Bronchial epithelial cell (primary cell): ENCODE measurements around the gene LMF2. TPM values are rescaled to one million over a fixed set of nuclear protein-coding genes. Genes with fewer than 3 reads are reported as not detected.

Source experiments
- DNase-seq: peaks from one replicate; pipeline ENCODE4 v3.0.0-alpha.2; 2010; ENCODE audit warnings: low read depth
- FAIRE-seq: peaks from 2 replicates; lab custom pipeline; 2011; peaks lifted over from hg19 to GRCh38; lab: Jason Lieb, UNC
- H3K27me3 ChIP-seq: 2 replicates; pipeline ENCODE4 v1.5.1; 2011; ENCODE audit warnings: low read length; ENCODE audit not compliant: control insufficient read depth, insufficient read depth
- H3K36me3 ChIP-seq: 2 replicates; pipeline ENCODE4 v1.5.1; 2011; ENCODE audit warnings: low read length; ENCODE audit not compliant: control insufficient read depth, insufficient read depth
- H3K4me3 ChIP-seq: 2 replicates; pipeline ENCODE4 v1.5.1; 2011; ENCODE audit warnings: mild to moderate bottlenecking, low read depth, low read length, control low read depth
- total RNA-seq: library from RNA; depleted of rRNA; stranded (reverse); fragments of >200 nt; gene quantifications from 2 replicates; pipeline ENCODE4 v1.2.1, GENCODE V29; 2014
- TF ChIP-seq, protein P1 (sequence below): IDR thresholded peaks from 2 replicates; pipeline ENCODE4 v1.5.1; 2011; ENCODE audit warnings: mild to moderate bottlenecking, moderate library complexity, low read length, control low read depth, inconsistent platforms; ENCODE audit not compliant: insufficient read depth, severe bottlenecking

Gene LMF2
- total RNA-seq, 1 donor from 2014 or later: 10.3 TPM

DNA sequence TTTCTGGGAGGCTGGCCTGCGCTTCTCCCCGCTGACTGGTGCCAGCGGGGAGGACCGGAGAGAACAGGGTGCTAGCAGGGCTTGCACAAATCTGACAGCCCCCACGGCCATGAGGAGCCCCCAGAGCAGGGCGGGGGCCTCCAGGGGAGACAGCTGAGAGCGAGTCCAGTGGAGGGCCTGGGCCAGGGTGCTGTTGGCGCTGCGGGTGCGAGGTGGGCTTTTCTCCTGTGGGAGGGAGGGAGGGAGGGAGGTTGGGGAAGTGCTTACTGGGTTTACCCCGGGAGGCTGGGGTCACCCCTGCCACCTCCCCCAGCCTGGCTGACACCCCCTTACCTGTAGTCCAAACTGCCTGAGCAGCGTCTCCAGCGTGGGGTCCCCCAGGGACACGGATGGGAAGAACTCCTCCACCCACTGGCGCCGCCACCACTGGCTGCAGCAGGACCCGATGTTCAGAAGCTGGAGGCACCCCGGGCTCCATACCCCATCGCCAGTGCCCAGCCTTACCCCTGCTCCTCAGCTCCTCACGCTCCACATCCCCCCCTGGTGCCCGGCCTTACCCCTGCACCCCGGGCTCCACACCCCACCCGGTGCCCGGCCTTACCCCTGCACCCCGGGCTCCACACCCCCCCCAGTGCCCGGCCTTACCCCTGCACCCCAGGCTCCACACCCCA, 3.9 kb downstream of the LMF2 start:
- FAIRE-seq (no peak), DNase-seq (no peak)
- TF ChIP-seq, protein P1, sequence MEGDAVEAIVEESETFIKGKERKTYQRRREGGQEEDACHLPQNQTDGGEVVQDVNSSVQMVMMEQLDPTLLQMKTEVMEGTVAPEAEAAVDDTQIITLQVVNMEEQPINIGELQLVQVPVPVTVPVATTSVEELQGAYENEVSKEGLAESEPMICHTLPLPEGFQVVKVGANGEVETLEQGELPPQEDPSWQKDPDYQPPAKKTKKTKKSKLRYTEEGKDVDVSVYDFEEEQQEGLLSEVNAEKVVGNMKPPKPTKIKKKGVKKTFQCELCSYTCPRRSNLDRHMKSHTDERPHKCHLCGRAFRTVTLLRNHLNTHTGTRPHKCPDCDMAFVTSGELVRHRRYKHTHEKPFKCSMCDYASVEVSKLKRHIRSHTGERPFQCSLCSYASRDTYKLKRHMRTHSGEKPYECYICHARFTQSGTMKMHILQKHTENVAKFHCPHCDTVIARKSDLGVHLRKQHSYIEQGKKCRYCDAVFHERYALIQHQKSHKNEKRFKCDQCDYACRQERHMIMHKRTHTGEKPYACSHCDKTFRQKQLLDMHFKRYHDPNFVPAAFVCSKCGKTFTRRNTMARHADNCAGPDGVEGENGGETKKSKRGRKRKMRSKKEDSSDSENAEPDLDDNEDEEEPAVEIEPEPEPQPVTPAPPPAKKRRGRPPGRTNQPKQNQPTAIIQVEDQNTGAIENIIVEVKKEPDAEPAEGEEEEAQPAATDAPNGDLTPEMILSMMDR: peak; percentile 16
- Histone ChIP-seq H3K4me3 (no peak overlapping the region), H3K27me3 (no peaks in the 10 kb centered on the region), H3K36me3 (peaks cover 15% of the 10 kb centered on the region)

DNA sequence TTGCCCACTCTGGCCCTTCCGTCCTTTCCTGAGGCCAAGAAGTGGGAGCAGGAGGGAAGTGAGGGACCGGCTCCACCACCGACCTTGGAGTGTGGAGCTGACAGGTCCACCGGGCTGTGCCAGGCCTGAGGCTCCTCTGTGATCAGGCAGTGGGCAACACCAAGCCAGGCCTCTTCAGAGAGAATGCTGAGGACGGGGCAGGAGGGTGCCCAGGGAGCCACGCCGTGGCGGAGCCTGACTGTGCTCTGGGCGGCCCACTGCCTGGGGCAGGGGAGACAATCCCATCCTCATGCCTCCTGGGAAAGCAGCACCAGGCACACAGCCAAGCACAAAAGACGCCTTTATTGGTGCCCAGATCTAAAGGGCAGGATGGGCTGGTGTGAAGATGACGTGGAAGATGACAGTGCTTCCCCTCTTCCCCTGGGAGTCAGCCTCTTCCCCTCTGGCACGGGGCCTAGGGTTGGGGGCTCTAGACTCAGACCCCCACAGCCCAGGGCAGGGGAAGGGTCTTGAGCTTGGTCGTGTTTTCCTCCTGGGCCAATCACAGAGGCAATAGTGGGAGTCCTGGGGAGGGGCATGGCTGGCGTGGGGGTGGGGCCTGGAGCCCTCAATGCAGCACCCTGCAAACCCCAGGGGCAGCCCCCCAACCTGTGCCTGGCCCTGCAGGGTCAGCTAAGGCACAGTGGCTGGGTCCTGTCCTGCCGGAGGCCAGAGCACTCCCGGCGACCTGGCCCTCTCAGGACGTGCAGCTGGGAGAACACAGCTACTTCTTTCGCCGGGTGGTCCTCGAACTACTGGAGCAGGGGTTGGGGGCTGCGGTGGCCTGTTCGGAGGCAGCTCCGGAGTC, 4.7 kb downstream of the LMF2 start:
- TF ChIP-seq, protein P1: no peak
- DNase-seq: no peak

DNA sequence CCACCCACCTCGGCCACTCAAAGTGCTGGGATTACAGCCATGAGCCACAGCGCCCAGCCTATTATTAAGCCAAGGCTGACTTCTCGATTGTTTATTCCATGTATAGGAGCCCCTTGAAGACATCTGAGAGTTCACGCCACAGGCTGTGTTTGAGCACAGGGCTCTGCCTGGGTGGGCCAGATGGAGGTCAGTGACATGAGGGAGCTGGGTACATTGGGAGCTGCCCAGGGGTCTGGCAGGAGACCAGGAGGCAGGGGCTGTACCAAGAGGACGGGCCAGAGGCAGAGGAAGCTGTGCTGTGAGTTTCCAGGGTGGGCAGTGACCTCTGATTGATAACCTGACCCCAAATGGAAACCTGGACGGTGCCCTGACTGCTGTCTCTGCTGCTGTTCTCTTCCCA, 5.4 kb downstream of the LMF2 start:
- TF ChIP-seq, protein P1: no peak
- H3K36me3 ChIP-seq: peaks cover 15% of the 10 kb centered on the region
- H3K27me3 ChIP-seq: no peaks in the 10 kb centered on the region
- H3K4me3 ChIP-seq: no peak overlapping the region
- FAIRE-seq (no peak), DNase-seq (no peak)

More for the DNA sequence above, 4.7 kb downstream of the LMF2 start:
- H3K4me3 ChIP-seq: no peak overlapping the region
- FAIRE-seq: no peak
- no peaks in the 10 kb centered on the region for H3K27me3 ChIP-seq
- peaks cover 15% of the 10 kb centered on the region for H3K36me3 ChIP-seq

DNA sequence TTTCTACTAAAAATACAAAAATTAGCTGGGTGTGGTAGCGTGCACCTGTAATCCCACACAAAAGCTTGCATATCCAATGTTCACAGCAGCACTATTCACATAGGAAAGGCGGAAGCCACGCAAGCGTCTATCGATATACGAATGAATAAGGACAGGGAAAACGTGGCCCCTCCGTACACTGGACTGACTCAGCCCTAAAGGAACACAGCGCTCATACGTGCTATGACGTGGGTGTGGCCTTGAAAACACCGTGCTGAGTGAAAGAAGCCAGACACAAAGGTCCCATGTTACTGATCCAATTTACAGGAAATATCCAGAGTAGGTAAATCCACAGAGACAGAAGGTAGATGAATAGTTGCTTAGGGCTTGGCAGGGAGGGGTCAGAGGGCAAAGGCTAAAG, 7.0 kb downstream of the LMF2 start:
- Histone ChIP-seq H3K27me3 (no peaks in the 10 kb centered on the region), H3K4me3 (no peak overlapping the region), H3K36me3 (peaks cover 10% of the 10 kb centered on the region)
- TF ChIP-seq, protein P1: no peak
- FAIRE-seq: no peak
- DNase-seq: no peak

DNA sequence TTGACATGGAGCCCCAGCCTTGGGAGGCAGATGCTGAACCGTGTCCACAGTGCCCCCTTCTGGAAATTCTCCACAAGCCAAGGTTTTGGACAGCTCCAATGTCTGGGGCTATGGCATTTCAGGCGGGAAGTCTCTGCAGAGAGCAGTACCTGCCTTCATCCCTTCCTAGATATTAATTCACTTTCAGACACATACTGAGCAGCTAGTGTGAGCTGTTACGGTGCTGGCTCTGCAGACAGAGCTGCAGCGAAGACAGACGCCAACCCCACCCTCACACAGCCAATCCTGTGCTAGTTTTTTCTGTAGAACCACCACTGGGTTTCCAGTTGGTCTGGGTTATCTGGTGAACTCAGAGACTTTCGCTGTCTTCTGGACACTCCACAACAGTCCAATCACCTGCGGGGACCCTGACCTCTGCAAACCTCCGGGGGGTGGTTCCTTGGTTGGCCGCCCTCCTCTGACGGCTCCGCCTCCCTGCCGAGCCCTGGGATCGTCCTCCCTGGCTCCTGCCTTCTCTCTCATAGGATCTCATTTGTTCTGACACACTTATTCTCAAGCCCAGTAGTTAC, 9.1 kb downstream of the LMF2 start:
- TF ChIP-seq, protein P1: peak; percentile 80
- DNase-seq (peak; percentile 59), FAIRE-seq (peak; percentile 92)
- Histone ChIP-seq H3K4me3 (no peak overlapping the region), H3K27me3 (no peaks in the 10 kb centered on the region), H3K36me3 (peaks cover 2% of the 10 kb centered on the region)
